ENCODE measurements around the gene PDLIM5.
"Not testable (repeated sequence)": the region's sequence is repeated elsewhere in the genome, so short reads cannot be mapped to it uniquely, and the experiment has no call there.

PDLIM5 gene

GRCh38 chr4:94500685-94501084 lies 48.9 kb downstream of the PDLIM5 start:
- DNase-seq: no peak

- no peak for DNase-seq
Measured at GRCh38 chr4:94504545-94504944, 52.8 kb downstream of the PDLIM5 start.

- no peak for DNase-seq
Measured at GRCh38 chr4:94506822-94507221, 55.1 kb downstream of the PDLIM5 start.

- DNase-seq: no peak
Measured at GRCh38 chr4:94507281-94507680, 55.5 kb downstream of the PDLIM5 start.

- no peak for DNase-seq
Measured at GRCh38 chr4:94507708-94508107, 56.0 kb downstream of the PDLIM5 start.

GRCh38 chr4:94508296-94508695 lies 56.6 kb downstream of the PDLIM5 start:
- no peak for DNase-seq

GRCh38 chr4:94508806-94509205 lies 57.1 kb downstream of the PDLIM5 start:
- no peak for DNase-seq

- no peak for DNase-seq
Measured at GRCh38 chr4:94511591-94511990, 59.8 kb downstream of the PDLIM5 start.

GRCh38 chr4:94513532-94513931 lies 61.8 kb downstream of the PDLIM5 start:
- DNase-seq: not testable (repeated sequence)

- DNase-seq: no peak
Measured at GRCh38 chr4:94515365-94515764, 63.6 kb downstream of the PDLIM5 start.

GRCh38 chr4:94516067-94516466 lies 64.3 kb downstream of the PDLIM5 start:
- no peak for DNase-seq

GRCh38 chr4:94516999-94517398 lies 65.3 kb downstream of the PDLIM5 start:
- DNase-seq: no peak

- DNase-seq: no peak
Measured at GRCh38 chr4:94517492-94517891, 65.8 kb downstream of the PDLIM5 start.

GRCh38 chr4:94519019-94519418 lies 67.3 kb downstream of the PDLIM5 start:
- no peak for DNase-seq

- DNase-seq: no peak
Measured at GRCh38 chr4:94519925-94520789, 68.4 kb downstream of the PDLIM5 start.

- DNase-seq: no peak
Measured at GRCh38 chr4:94523033-94523580, 71.4 kb downstream of the PDLIM5 start.

GRCh38 chr4:94523617-94524016 lies 71.9 kb downstream of the PDLIM5 start:
- DNase-seq: no peak

GRCh38 chr4:94525993-94526728 lies 74.4 kb downstream of the PDLIM5 start:
- DNase-seq: no peak

GRCh38 chr4:94527556-94528233 lies 76.0 kb downstream of the PDLIM5 start:
- DNase-seq: no peak

- no peak for DNase-seq
Measured at GRCh38 chr4:94528792-94529451, 77.2 kb downstream of the PDLIM5 start.

- DNase-seq: no peak
Measured at GRCh38 chr4:94530073-94530472, 78.3 kb downstream of the PDLIM5 start.

GRCh38 chr4:94531991-94532789 lies 80.4 kb downstream of the PDLIM5 start:
- no peak for DNase-seq

All from NCI-H1105 treated with DMSO at 0.1 percent for 48 hours (cell line).